Right ventricle myocardium inferior (tissue), 1 donor: ENCODE measurements around the gene COBLL1. TPM values are rescaled to one million over a fixed set of nuclear protein-coding genes. Genes with fewer than 3 reads are reported as not detected.
A peak's percentile ranks its signal among the peaks of the same experiment; 100 is the strongest.
"Not testable (repeated sequence)": the region's sequence is repeated elsewhere in the genome, so short reads cannot be mapped to it uniquely, and the experiment has no call there.

ENCODE experiments used
- ATAC-seq: fragments of 200-7000 bp; cut with Tn5 transposase; one replicate; pipeline ENCODE4 v1.9.1; 2020; ENCODE audit warnings: mild to moderate bottlenecking, moderate library complexity
- DNase-seq: peaks from one replicate; pipeline ENCODE4 v3.0.0; 2021; ENCODE audit errors: missing footprints
- intact Hi-C: fragments of 100-400 bp; cut with DNase I; formaldehyde crosslinking; loops from one replicate; pipeline ENCODE4 v1.11.0; 2022
- total RNA-seq: library from RNA; stranded (reverse); fragmentation: NEBNext Ultra II Directional; extraction: Animal tissue kit (Norgen Biotek cat#: 25700); gene quantifications from one replicate; pipeline ENCODE4 v1.2.1, GENCODE V29; 2021
- donor health status: DM: no; HTN: yes; CAD: no; lungs with severe emphysema.

The COBLL1 gene
- total RNA-seq, 1 donor from 2014 or later: 15.2 TPM

GRCh38 chr2:164770421-164770916, 71.2 kb downstream of the COBLL1 start:
- DNase-seq (no peak), ATAC-seq (no peak)
- intact Hi-C loops: no loop called here

GRCh38 chr2:164766954-164767320, 74.7 kb downstream of the COBLL1 start:
- ATAC-seq (no peak), DNase-seq (no peak)
- intact Hi-C loops: no loop called here

GRCh38 chr2:164766216-164766953, 75.2 kb downstream of the COBLL1 start:
- DNase-seq: no peak
- no peak for ATAC-seq
- intact Hi-C loops: no loop called here

- intact Hi-C loops: no loop called here
- DNase-seq (no peak), ATAC-seq (no peak)
Measured at GRCh38 chr2:164764996-164765395, 76.6 kb downstream of the COBLL1 start.

- intact Hi-C loops: no loop called here
- ATAC-seq (no peak), DNase-seq (no peak)
Measured at GRCh38 chr2:164764474-164764873, 77.1 kb downstream of the COBLL1 start.

GRCh38 chr2:164763431-164763830, 78.2 kb downstream of the COBLL1 start:
- no peak for DNase-seq
- intact Hi-C loops: no loop called here
- ATAC-seq: no peak

- ATAC-seq: no peak
- DNase-seq: no peak
- intact Hi-C loops: no loop called here
Measured at GRCh38 chr2:164761737-164762460, 79.7 kb downstream of the COBLL1 start.

- DNase-seq, intact Hi-C loops, ATAC-seq: not testable (repeated sequence)
Measured at GRCh38 chr2:164761201-164761600, 80.4 kb downstream of the COBLL1 start.

- intact Hi-C loops: no loop called here
- ATAC-seq (no peak), DNase-seq (no peak)
Measured at GRCh38 chr2:164760179-164760578, 81.4 kb downstream of the COBLL1 start.

GRCh38 chr2:164757934-164758695, 83.5 kb downstream of the COBLL1 start:
- intact Hi-C loops: no loop called here
- no peak for DNase-seq
- no peak for ATAC-seq

- intact Hi-C loops: no loop called here
- no peak for ATAC-seq
Measured at GRCh38 chr2:164756773-164757172, 84.8 kb downstream of the COBLL1 start.

GRCh38 chr2:164755952-164756351, 85.7 kb downstream of the COBLL1 start:
- DNase-seq: no peak
- intact Hi-C loops: no loop called here
- no peak for ATAC-seq

More at GRCh38 chr2:164756773-164757172, 84.8 kb downstream of the COBLL1 start:
- DNase-seq: no peak

GRCh38 chr2:164754157-164755093, 87.2 kb downstream of the COBLL1 start:
- DNase-seq: no peak
- intact Hi-C loops: no loop called here
- ATAC-seq: no peak

GRCh38 chr2:164752956-164753355, 88.7 kb downstream of the COBLL1 start:
- intact Hi-C loops: no loop called here
- no peak for ATAC-seq

GRCh38 chr2:164747783-164748433, 93.7 kb downstream of the COBLL1 start:
- peak; percentile 26 for ATAC-seq
- intact Hi-C loops: no loop called here
- no peak for DNase-seq

More at GRCh38 chr2:164752956-164753355, 88.7 kb downstream of the COBLL1 start:
- no peak for DNase-seq

- ATAC-seq (no peak), DNase-seq (no peak)
- intact Hi-C loops: no loop called here
Measured at GRCh38 chr2:164747140-164747539, 94.5 kb downstream of the COBLL1 start.

- DNase-seq: no peak
- intact Hi-C loops: no loop called here
- ATAC-seq: no peak
Measured at GRCh38 chr2:164746713-164747112, 94.9 kb downstream of the COBLL1 start.
